ENCODE results near the gene MMAA.

- TF ChIP-seq POLR2AphosphoS5 (IDR thresholded peaks at IDR 0.05; ENCODE audit: borderline replicate concordance, low read depth, low read length): no peak
- no peak for TF ChIP-seq EZH2 (IDR thresholded peaks at IDR 0.05)
- no peak for TF ChIP-seq FOXP2 (optimal IDR thresholded peaks at IDR 0.05; ENCODE audit: control extremely low read depth, extremely low read length, insufficient read depth)
Observed at GRCh38 chr4:145609481-145610427, 9.4 kb upstream of the MMAA start.
